ACHN (cell line): ENCODE data around the gene ZDHHC8.

Source experiments
- DNase-seq: peaks from one replicate; pipeline ENCODE4 v3.0.0-alpha.2; 2015
- in situ Hi-C: cut with HindIII; loops from 2 replicates; pipeline ENCODE4 v1.10.0; 2017; ENCODE audit warnings: low sequenced_read_pairs, low pct_ligation_motif_present, low pct_unique_long_range_greater_than_20kb

The ZDHHC8 gene

GRCh38 chr22:20131597-20131858, at the start of gene ZDHHC8:
Gene ZDHHC8, plus strand, starts transcription at chr22:20131804. Its CDS starts 144 bp downstream, at chr22:20131948.
- no peak for DNase-seq

GRCh38 chr22:20083157-20083890, 48.3 kb upstream of the ZDHHC8 start:
- DNase-seq, result no peak
- in situ Hi-C loops, result no loop called here

More at GRCh38 chr22:20131597-20131858, at the start of gene ZDHHC8:
- in situ Hi-C loops, result no loop called here

- DNase-seq, result no peak
- in situ Hi-C loops, result no loop called here
Measured at GRCh38 chr22:20083891-20084546, 47.6 kb upstream of the ZDHHC8 start.

- in situ Hi-C loops, result no loop called here
- peak; percentile 27 for DNase-seq
Measured at GRCh38 chr22:20084547-20085413, 46.8 kb upstream of the ZDHHC8 start.

GRCh38 chr22:20085651-20086050, 46.0 kb upstream of the ZDHHC8 start:
- in situ Hi-C loops, result no loop called here
- DNase-seq, result no peak

- DNase-seq, result no peak
- in situ Hi-C loops, result no loop called here
Measured at GRCh38 chr22:20086101-20086599, 45.5 kb upstream of the ZDHHC8 start.

- in situ Hi-C loops, result no loop called here
- no peak for DNase-seq
Measured at GRCh38 chr22:20086763-20087162, 44.8 kb upstream of the ZDHHC8 start.

- in situ Hi-C loops, result no loop called here
Measured at GRCh38 chr22:20087319-20088262, 44.0 kb upstream of the ZDHHC8 start.

GRCh38 chr22:20088263-20088648, 43.3 kb upstream of the ZDHHC8 start:
- in situ Hi-C loops, result no loop called here
- no peak for DNase-seq

More at GRCh38 chr22:20087319-20088262, 44.0 kb upstream of the ZDHHC8 start:
- DNase-seq, result no peak

- DNase-seq, result no peak
- in situ Hi-C loops, result no loop called here
Measured at GRCh38 chr22:20089226-20089976, 42.2 kb upstream of the ZDHHC8 start.

- no peak for DNase-seq
- in situ Hi-C loops, result no loop called here
Measured at GRCh38 chr22:20089977-20090729, 41.5 kb upstream of the ZDHHC8 start.

- in situ Hi-C loops, result no loop called here
Measured at GRCh38 chr22:20090730-20091240, 40.8 kb upstream of the ZDHHC8 start.

GRCh38 chr22:20091690-20092476, 39.7 kb upstream of the ZDHHC8 start:
- no peak for DNase-seq
- in situ Hi-C loops, result no loop called here

More at GRCh38 chr22:20090730-20091240, 40.8 kb upstream of the ZDHHC8 start:
- DNase-seq, result no peak

GRCh38 chr22:20092477-20092854, 39.1 kb upstream of the ZDHHC8 start:
- in situ Hi-C loops, result no loop called here

GRCh38 chr22:20093418-20094196, 38.0 kb upstream of the ZDHHC8 start:
- in situ Hi-C loops, result no loop called here
- no peak for DNase-seq

More at GRCh38 chr22:20092477-20092854, 39.1 kb upstream of the ZDHHC8 start:
- DNase-seq, result no peak
